ENCODE data around the gene LYST.

- TF ChIP-seq ATF3 (IDR thresholded peaks at IDR 0.05; ENCODE audit: insufficient read depth, low read depth, low read length) (no peak), CTCF (IDR thresholded peaks at IDR 0.05; ENCODE audit: control extremely low read depth in 1 of 3, insufficient read depth in 1 of 3, low read depth in 1 of 3, low read length in 3 of 3) (no peak), CREB1 (IDR thresholded peaks at IDR 0.05) (no peak), EP300 (IDR thresholded peaks at IDR 0.05; ENCODE audit: borderline replicate concordance in 1 of 2, low read depth in 2 of 2, low read length in 2 of 2) (no peak), SP1 (IDR thresholded peaks at IDR 0.05; ENCODE audit: low read depth, low read length) (no peak), POLR2A (IDR thresholded peaks at IDR 0.05; ENCODE audit: control extremely low read depth in 1 of 2, low read depth in 2 of 2, low read length in 2 of 2) (no peak), CEBPB (IDR thresholded peaks at IDR 0.05; ENCODE audit: low read depth, low read length) (no peak), GTF2F1 (IDR thresholded peaks at IDR 0.05; ENCODE audit: borderline replicate concordance, low read depth, low read length) (no peak), SUZ12 (IDR thresholded peaks at IDR 0.05; ENCODE audit: low read length) (no peak), RAD21 (IDR thresholded peaks at IDR 0.05 in 1 of 2, conservative IDR thresholded peaks at IDR 0.05 in 1 of 2; ENCODE audit: low read depth in 2 of 2, low read length in 2 of 2) (no peak), RFX5 (IDR thresholded peaks at IDR 0.05; ENCODE audit: borderline replicate concordance, low read depth, low read length) (no peak), POLR2AphosphoS5 (IDR thresholded peaks at IDR 0.05; ENCODE audit: low read depth, low read length) (no peak), POU5F1 (IDR thresholded peaks at IDR 0.05; ENCODE audit: low read depth, low read length) (no peak)
These were observed 36.2 kb upstream of the LYST start for GRCh38 chr1:235902677-235903542.

All from H1 (cell line).